ENCODE results near the gene AZU1.

Gene AZU1, protein sequence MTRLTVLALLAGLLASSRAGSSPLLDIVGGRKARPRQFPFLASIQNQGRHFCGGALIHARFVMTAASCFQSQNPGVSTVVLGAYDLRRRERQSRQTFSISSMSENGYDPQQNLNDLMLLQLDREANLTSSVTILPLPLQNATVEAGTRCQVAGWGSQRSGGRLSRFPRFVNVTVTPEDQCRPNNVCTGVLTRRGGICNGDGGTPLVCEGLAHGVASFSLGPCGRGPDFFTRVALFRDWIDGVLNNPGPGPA

DNA sequence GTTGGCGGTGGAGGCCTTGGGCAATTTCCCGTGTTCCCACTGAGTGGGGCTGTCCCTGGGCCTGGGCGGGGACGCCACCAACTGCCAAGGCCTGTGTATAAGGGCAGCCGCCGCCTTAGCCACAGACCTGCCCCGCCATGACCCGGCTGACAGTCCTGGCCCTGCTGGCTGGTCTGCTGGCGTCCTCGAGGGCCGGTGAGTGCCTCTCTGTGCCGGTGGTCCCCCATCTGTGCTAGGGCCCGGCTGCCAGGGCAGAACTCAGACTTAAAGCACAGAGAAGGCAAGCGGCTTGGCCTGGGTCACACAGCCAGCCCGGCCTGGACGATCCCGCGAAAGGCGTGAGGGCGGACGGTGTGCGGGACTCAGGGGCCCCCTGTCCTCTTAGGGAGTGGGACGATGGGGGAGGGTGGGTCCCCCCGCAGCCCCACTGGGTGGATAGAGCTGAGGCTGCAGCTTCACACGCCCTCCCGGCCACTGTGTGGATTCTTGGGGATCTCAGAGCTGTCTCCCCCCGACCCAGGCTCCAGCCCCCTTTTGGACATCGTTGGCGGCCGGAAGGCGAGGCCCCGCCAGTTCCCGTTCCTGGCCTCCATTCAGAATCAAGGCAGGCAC is at the start of gene AZU1:
Gene AZU1 (plus strand): TSS at position 128 of the 612 bp plus-strand sequence. CDS start 10 bp downstream, at position 138.
- no peak for DNase-seq (ENCODE audit: low spot score)

DNA sequence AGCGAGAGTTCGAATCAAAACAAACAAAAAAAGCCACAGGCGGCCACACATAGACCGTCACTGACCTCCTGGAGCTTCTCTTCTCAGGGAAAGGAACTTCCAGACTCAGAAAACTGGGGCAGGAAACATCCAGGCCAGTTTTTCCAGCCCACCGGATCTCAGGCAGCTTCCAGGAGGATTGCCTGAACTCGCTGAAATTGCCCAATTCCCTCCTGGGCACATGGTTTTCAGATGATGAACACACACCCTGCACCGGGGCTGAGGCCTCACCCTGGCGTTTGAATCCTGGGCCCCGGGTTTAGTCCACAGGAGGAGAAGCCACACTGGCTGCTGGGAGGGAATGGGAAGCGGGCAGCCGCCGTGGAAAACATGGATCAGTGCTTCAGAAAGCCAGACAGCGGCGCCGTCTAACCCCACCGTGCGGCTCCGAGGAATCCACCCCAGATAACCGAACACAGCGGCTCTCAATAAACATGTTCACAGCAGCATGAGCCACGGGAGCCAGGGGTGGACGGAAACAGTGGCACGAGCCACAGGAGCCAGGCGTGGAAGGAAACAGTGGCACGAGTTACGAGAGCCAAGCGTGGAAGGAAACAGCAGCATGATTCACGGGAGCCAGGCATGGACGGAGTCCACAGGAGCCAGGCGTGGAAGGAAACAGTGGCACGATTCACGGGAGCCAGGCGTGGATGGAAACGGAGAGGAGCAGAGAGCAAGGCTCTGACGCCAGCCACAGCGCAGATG is 48.6 kb upstream of the AZU1 start:
- peak; percentile 57 for DNase-seq (ENCODE audit: low spot score)

DNA sequence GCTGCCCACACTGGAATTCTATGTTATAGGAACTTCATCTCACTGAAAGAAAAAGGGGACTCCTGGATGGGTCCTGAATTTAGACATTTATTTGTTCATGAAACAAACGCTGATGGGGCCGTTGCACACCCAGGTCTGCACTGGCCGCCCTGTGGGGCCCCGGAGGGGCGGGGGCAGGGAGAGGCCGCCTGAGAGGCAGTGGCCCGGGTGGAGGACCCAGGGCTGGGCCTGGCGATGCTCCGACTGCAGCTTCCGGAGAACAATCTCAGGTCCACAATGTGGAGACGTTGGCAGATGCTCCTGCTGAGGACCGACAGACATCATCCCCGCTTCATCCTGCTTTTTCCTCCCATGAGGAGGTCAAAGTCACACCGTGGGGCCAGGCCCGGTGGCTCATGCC is 46.7 kb upstream of the AZU1 start:
- DNase-seq (ENCODE audit: low spot score) = no peak

DNA sequence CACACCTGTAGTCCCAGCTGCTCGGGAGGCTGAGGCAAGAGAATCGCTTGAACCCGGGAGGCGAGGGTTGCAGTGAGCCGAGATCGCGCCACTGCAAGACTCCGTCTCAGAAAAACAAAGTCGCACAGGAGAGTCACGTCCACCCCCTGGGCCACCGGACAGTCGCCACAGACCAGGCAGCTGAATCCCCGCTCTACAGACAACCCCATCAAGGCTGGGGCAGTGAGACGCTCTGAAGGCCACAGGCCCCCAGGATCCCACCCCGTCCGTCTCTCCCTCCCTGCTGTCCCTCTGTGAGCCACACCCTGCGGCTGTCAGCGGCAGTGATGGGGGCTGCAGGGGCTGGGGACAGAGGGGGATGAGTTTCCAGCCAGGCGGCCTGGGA is 45.8 kb upstream of the AZU1 start:
- no peak for DNase-seq (ENCODE audit: low spot score)

DNA sequence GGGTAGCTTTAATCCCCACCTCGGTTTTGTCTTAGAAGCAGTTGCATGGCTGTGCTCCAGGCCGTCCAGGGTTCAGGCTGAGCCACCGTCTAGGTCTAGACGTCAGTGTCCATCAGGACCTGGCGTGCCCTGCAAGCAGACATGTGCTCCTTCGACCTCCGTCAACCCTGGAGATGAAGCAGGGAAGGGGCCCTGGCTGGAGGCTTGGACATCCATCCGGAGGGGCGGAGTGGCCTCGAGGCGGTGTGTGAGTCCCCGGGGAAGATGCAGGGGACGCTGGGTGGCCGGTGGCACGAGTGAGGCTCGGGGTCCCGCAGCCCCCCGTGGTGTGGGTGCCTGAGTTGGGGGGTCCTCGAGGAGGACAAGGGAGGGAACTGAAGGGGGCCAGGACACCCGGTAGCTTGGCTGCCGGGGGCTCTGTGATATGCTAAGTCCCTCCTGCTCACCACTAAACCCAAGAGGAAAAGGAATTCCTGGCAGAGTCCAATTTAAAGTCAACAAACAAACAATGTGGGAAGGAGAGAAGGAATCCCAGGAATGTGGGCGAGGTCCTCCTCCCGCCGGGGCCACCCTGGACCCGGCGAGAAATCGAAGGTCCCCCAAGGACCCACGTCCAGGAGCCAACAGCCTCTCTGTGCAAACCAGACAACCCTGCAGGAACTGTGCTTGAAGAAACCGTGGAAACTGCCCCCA is 45.3 kb upstream of the AZU1 start:
- peak; percentile 58 for DNase-seq (ENCODE audit: low spot score)

DNA sequence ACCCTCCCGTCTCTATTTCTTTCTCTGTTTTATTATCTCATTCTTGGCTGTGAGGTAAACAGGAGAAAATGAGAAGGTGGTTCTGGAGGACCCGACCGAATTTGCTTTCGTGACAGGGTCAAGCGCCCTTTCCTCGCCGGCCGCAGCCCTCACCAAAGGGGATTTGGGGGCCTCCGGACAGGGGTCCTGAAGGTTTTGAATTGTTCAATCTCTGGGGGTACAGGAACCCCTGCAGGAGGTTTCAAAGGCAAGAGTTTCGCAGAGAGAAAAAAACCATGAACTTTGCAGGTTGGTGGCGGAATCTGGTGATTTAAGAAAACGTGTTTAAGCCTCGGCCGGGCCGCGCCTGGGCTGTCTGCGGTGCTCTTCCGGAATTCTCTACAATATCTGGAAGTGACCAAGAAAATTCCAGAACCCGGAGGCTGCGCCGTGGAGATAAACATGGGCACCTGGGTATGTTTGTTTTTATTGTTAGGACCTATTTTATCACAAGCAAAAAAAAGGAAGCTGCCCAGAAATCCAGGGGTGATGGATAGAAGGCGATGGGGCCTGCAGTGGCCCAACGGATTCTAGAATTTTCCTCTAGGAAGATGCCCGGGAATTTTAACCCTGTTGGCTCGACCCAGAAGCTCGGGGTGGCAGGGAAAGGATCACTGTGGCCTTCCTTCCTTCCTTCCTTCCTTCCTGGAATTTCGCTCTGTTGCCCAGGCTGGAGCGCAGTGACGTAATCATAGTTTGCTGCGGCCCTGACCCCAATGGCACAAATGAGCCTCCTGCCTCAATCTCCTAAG is 44.6 kb upstream of the AZU1 start:
- no peak for DNase-seq (ENCODE audit: low spot score)

DNA sequence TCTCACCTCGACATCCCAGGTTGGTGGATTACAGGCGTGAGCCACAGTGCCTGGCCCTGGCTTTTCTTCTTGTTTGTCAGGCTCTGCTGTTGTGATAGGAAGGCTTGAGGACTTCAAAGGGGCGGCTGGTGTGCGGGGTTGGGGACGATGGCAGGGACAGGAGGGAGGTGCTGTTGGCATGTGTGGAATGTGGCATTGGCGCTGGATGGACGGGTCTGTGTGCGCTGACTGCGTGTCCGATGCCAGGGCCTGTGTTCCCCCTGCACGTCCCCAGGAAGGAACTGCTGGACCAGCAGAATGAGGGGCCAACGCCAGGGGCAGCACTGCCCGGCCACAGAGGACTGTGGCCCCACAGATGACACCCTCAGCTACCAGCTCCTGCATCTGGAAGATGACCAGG is 43.1 kb upstream of the AZU1 start:
- no peak for DNase-seq (ENCODE audit: low spot score)

DNA sequence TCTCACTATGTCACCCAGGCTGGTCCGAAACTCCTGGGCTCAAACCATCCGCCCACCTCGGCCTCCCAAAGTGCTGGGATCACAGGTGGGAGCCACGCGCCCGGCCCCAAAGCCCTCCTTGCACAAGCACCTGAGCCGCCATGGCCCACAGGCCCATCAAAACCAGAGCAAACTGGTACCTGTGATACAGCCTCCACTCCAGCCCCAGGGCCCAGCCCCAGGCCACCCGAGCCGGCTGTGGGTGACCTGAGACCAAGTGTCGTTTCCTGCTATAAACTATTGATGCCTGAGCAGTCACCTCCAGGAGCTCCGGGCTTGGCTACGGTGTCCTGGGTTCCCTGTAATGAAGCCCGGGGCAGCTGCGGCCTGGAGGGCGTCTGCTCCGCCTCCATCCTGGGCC is 40.1 kb upstream of the AZU1 start:
- DNase-seq (ENCODE audit: low spot score) = no peak

DNA sequence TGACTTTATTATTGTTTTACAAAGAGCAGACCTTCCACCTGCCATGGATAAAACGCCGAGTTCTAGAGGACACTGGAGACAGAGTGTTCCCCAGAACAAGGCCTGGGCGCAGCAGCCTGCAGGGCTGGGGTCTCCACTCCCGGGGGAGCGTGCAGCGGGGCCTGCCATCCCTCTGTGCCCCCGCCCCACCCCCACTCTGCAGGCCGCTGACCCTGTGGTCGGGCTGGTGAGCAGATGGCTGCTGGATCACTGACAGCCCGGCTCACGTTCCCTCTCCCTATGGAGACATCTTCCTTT is 39.0 kb upstream of the AZU1 start:
- DNase-seq (ENCODE audit: low spot score) = no peak

DNA sequence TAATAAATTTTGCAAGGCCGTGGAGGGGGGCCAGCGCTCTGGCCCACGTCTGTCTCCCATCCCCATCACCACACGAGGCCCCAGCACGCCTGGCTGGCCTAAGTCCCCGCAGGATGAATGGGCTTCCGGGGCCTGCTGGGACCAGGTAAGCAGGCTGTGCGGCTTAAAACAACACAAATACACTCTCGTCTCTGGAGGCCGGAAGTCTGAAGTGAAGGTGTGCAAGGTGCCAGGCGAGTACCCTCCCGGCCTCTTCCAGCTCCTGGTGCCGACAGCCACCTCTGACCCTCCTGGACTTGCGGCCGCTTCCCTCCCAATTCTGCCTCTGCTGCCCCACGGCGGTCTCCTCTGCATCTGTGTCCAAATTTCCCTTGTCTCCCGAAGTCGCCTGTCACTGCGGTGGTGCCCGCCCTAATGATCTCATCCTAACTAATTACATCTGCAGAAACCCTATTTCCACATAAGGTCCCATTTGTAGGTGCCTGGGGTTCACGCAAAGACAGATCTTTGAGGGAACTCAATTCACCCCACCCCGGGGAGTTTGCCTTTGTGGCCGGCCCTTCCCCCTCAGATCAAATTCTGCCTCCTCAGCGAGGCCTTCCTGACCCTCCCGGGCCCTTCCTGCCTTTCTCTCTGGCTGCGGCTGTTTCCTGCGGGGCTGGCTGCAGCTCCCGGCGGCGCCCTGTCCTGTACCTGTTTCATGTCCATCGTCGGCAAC is 38.5 kb upstream of the AZU1 start:
- DNase-seq (ENCODE audit: low spot score) = peak; percentile 50

DNA sequence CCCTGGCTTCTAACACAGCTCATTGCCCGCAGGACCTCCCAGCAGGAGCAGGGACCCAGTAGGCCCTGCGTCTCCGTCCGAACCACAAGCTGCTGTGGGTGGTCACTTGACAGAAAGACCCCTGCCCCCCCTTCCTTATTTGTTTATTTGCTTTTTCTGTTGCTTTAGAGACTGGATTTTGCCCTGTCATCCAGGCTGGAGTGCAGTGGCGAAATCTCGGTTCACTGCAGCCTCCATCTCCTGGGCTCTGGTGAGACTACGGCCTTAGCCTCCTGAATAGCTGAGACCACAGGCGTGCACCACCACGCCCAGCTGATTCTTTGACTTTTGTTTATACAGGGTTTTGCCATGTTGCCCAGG is 38.0 kb upstream of the AZU1 start:
- no peak for DNase-seq (ENCODE audit: low spot score)

DNA sequence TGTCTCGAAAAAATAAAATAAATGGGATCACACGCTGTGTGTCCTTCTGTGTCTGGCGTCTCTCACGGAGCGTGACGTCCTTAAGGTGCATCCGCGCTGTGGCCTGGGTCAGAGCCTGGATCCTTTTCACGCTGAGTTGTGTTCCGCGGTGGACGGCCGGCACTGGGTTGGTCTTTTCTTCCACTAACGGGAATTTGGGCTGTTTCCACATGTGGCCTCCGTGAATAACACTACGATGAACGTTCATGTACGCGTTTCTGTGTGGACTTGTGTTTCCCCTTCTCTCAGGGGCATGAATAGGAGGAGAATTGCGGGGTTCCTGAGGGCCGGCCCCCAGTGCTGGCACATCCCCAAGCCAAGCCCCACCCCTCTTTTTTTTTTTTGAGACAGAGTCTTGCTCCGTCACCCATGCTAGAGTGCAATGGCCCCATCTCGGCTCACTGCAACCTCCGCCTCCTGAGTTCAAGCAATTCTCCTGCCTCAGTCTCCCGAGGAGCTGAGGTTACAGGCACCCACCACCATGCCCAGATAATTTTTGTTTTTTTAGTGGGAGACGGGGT is 36.5 kb upstream of the AZU1 start:
- DNase-seq (ENCODE audit: low spot score) = no peak

DNA sequence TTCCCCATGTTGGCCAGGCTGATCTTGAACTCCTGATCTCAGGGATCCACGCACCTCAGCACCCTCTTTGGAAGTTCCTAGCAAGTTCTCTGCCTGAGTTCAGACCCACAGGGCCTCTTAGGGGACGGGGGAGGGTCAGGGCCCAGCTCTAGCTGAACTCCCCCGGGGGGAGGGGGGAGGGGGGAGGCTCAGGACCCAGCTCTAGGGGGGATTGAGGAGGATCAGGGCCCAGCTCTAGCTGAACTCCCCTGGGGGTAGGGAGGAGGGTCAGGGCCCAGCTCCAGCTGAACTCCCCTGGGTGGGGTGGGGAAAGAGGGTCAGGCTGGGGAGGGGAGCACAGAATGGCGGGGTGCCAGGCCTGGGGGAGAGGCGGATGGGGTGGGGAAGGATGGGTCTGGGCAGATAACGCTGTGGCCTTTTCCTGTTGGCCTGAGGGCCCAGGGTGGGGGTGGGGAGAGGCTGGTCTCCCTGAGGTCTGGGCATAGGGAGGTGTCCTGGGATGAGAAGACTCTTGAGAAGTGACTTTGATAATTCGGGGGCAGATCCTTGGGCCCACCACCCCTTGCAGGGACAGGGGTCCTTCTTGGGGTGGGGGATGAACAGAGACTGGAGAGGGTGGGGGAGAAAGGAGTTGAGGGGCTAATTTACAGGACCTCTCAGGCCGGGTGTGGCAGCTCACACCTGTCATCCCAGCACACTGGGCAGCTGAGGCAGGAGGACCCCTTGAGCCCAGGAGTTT is 35.9 kb upstream of the AZU1 start:
- no peak for DNase-seq (ENCODE audit: low spot score)

DNA sequence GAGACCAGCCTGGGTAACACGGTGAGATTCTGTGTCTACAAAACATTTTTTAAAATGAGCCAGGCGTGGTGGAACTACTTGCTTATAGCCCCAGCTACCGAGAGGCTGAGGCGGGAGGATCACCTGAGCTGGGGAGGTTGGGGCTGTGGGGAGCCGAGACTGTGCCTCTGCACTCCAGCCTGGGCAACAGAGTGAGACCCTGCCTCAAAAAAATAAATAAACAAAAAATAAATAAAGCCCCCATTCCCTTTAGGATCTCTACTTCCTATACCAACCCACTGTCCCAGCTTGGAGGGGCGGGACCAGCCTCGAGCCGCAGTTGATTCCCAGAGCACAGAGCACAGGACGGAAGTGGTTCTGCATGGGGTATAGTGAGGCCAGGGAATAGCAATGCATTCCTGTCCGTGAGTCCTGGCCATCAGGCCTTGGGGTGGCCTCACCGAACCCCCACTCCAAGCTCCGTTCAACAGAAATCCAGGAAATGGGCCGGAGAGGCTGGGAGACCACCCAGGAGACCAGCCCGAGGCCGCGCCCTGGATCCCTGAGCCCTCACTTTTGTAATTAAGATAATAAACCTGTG is 35.2 kb upstream of the AZU1 start:
- no peak for DNase-seq (ENCODE audit: low spot score)

DNA sequence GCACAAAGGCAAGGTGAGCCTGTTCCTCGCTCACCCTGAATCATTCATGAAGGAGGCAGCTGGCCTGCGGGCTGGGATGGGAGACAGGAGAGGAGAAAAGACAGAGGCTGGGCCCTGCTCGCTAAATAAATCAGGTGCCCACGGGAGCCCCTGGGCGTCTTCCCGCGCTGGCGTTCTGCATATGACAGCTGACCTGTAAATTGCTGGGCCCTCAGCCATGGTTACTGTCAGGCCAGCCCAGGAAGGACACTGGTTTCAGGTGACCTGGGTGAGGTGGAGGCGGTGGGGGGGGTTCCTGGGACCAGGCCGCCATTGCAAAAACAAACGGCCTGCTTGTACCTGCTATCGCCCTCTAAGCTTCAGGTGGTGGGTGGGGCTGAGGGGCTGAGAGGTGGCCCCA is 33.8 kb upstream of the AZU1 start:
- no peak for DNase-seq (ENCODE audit: low spot score)

DNA sequence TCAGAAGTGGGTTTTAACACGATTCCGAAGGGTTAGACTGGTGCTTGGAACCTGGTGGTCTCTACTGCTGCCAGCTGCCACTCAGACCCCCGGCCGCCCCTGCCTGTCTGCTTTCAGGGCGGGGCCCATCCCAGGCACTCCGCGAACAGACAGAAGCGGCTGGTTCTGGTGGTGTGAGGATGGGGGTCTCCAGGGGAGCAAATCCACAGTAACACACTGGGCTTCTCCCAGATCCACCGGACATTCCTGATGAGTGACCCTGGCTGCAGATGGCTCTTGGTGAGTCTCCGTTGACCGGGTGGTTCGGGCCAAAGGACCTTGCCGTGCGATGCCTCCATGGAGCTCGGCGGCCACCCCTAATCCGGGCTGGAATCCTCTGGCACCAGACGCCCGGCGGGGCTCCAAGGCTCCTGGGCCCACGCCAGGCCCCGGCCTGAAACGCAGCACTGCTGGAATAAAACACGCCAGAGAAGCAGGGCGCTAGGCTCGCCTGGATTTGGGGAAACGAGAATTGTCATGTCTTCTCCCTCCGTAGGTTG is 32.5 kb upstream of the AZU1 start:
- DNase-seq (ENCODE audit: low spot score) = no peak

DNA sequence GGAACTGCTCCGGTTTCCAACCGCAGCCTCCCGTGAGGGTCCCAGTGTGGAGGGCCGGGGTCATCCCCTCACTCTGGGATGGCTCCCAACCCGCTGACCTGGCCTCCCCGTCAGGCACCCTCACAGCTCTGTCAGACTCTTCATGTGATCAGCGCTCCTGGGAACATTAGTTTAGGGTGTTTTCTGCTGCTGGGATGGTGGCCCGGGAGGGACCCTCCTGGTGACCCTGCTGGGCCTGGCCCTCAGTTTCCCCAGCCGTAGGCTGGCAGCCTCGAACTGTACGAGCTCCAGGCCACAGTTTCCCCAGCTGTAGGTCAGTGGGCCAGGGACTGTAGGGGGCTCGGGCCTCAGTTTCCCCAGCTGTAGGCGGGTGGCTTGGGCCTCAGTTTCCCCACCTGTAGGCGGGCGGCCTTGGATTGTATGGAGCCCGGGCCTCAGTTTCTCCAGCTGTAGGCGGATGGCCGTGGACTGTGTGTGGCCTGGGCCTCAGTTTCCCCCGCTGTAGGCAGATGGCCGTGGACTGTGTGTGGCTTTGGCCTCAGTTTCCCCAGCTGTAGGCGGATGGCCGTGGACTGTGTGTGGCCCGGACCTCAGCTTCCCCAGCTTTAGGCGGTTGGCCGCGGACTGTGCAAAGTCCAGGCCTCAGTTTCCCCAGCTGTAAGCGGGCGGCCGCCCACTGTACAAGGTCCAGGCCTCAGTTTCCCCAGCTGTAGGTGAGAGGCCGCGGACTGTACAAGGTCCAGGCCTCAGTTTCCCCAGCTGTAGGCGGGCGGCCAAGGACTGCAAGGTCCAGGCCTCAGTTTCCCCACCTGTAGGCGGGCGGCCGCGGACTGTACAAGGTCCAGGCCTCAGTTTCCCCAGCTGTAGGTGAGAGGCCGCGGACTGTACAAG is 31.7 kb upstream of the AZU1 start:
- no peak for DNase-seq (ENCODE audit: low spot score)

DNA sequence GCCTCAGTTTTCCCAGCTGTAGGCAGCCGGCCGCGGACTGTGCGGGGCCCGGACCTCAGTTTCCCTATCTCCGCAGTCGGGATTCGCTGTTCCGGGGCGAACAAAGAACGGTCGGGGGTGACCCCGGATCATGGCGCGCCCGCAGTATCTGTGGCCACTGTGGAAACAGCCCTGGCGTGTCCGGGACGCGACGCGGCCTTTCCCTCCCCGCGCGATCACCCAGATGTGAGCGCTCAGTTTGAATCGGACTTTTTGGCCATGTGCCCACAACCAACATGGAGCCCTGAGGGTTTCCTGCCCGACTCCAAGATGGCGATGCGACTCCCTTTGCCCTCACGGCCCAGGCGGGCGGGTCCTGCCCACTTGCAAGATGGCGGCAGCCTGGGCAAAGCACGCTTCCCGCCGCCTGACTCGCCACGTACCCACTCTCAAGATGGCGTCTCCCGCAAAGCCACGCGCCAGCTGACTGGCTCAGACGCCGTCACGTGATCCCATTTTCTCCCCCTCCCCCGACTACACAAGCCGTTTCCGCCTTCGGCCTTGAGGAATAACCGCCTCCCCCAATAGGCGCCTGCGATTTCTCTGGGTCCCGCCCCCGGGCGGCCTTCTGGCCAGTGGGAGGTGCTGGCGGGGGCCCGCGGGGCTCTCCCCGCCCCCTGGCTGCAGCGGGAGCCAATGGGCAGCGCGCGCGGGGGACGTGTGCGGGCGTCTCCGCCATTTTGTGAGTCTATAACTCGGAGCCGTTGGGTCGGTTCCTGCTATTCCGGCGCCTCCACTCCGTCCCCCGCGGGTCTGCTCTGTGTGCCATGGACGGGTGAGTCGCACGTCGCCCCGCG is 30.7 kb upstream of the AZU1 start, which contains the start of gene PTBP1:
Gene PTBP1 (plus strand): TSS at position 761 of the 836 bp plus-strand sequence. CDS start 46 bp downstream, at position 807.
- DNase-seq (ENCODE audit: low spot score) = peak; percentile 100
